A549 (cell line): ENCODE data around the gene CTXN3. TPM values are rescaled to one million over a fixed set of nuclear protein-coding genes. Genes with fewer than 3 reads are reported as not detected.

ENCODE experiments used
- ATAC-seq, 2 experiments: fragments of 200-7000 bp in 1 of 2; fragments of >200 bp in 1 of 2; cut with Nextera tagmentation in 1 of 2; cut with Tn5 transposase in 1 of 2; 3 replicates each; pipeline versions ENCODE4 v1.8.0 to v1.9.1; 2018 to 2020; ENCODE audit warnings: mild to moderate bottlenecking in 1 of 2, moderate library complexity in 1 of 2
- CTCF ChIA-PET: fragments of 300-600 bp; sonication (Branson Sonifier 250); formaldehyde crosslinking; extraction: SDS; loops from one replicate; lab custom pipeline; 2021; ENCODE audit warnings: antibody characterized with exemption, inconsistent platforms; lab: Yijun Ruan, JAX
- POLR2A ChIA-PET: fragments of 350-600 bp; formaldehyde crosslinking; extraction: SDS; loops from one replicate; lab custom pipeline; 2021; ENCODE audit warnings: antibody characterized with exemption, inconsistent platforms; lab: Yijun Ruan, JAX
- DNase-seq, 2 experiments: peaks; one replicate each; pipeline versions ENCODE4 v3.0.0 to v3.0.0-alpha.2; 2011 to 2016; ENCODE audit warnings: low read depth in 1 of 2, low spot score in 1 of 2
- FAIRE-seq: peaks from 2 replicates; lab custom pipeline; 2011; peaks lifted over from hg19 to GRCh38; lab: Jason Lieb, UNC
- H3K27ac ChIP-seq, 2 experiments: fragments of >200 bp; sonication (Bioruptor Twin); formaldehyde crosslinking; 3 replicates each; pipeline ENCODE4 v1.5.1; 2016 to 2017
- H3K4me1 ChIP-seq: fragments of >200 bp; sonication (Bioruptor Twin); formaldehyde crosslinking; 3 replicates; pipeline ENCODE4 v1.6.1; 2016
- H3K4me2 ChIP-seq: fragments of >200 bp; sonication (Bioruptor Twin); formaldehyde crosslinking; 3 replicates; pipeline ENCODE4 v1.6.1; 2016
- H3K4me3 ChIP-seq: fragments of >200 bp; sonication (Bioruptor Twin); formaldehyde crosslinking; 3 replicates; pipeline ENCODE4 v1.5.1; 2016
- H3K9me3 ChIP-seq: fragments of >200 bp; sonication (Bioruptor Twin); formaldehyde crosslinking; 3 replicates; pipeline ENCODE4 v1.6.1; 2016
- CBX8 ChIP-seq: fragments of 200-600 bp; sonication (generic); IDR thresholded peaks from 2 replicates; pipeline ENCODE4 v1.6.1; 2016
- CHD2 ChIP-seq: fragments of 150-350 bp; IDR thresholded peaks from 2 replicates; pipeline ENCODE4 v1.6.1; 2014; ENCODE audit warnings: low read length; ENCODE audit not compliant: partially characterized antibody
- FOSL2 ChIP-seq, 2 experiments: fragments of 450-650 bp in 1 of 2; fragments of >200 bp in 1 of 2; sonication (Bioruptor Twin) in 1 of 2; formaldehyde crosslinking; IDR thresholded peaks; 2 replicates each; pipeline versions ENCODE4 v1.5.0 to v1.6.1; 2016 to 2020; ENCODE audit warnings: mild to moderate bottlenecking in 1 of 2, moderate library complexity in 1 of 2
- HDAC2 ChIP-seq: fragments of 200-600 bp; sonication (generic); IDR thresholded peaks from 2 replicates; pipeline ENCODE4 v1.6.1; 2016
- HOXA7 ChIP-seq: fragments of 250-450 bp; sonication (Bioruptor Pico); IDR thresholded peaks from 2 replicates; pipeline ENCODE4 v1.5.0; 2020; ENCODE audit warnings: mild to moderate bottlenecking, moderate library complexity
- HOXB5 ChIP-seq: fragments of 250-450 bp; sonication (Bioruptor Pico); IDR thresholded peaks from 2 replicates; pipeline ENCODE4 v1.5.0; 2020; ENCODE audit warnings: mild to moderate bottlenecking, moderate library complexity
- JUN ChIP-seq, 2 experiments: fragments of >200 bp; sonication (Bioruptor Twin); formaldehyde crosslinking; IDR thresholded peaks; 2 replicates in 1 of 2; 3 replicates in 1 of 2; pipeline ENCODE4 v1.6.1; 2016 to 2017
- KDM1A ChIP-seq: fragments of 200-600 bp; sonication (generic); IDR thresholded peaks from 2 replicates; pipeline ENCODE4 v1.6.1; 2016; ENCODE audit warnings: low read depth, mild to moderate bottlenecking
- MAFK ChIP-seq: fragments of 450-650 bp; IDR thresholded peaks from 2 replicates; pipeline ENCODE4 v1.6.1; 2014; ENCODE audit not compliant: partially characterized antibody
- MYC ChIP-seq: IDR thresholded peaks from 2 replicates; pipeline ENCODE4 v1.6.1; 2012; ENCODE audit warnings: mild to moderate bottlenecking, inconsistent platforms, low read length, improper control_type of control experiment, borderline replicate concordance
- NPAS2 ChIP-seq: fragments of 250-450 bp; sonication (Bioruptor Pico); IDR thresholded peaks from 2 replicates; pipeline ENCODE4 v1.8.0; 2022; ENCODE audit warnings: mild to moderate bottlenecking, moderate library complexity, borderline replicate concordance
- POLR2A ChIP-seq: IDR thresholded peaks from 2 replicates; pipeline ENCODE4 v1.6.1; 2012; ENCODE audit warnings: mild to moderate bottlenecking, low read length
- POLR2AphosphoS2 ChIP-seq: conservative IDR thresholded peaks from 2 replicates; pipeline ENCODE4 v1.6.1; 2012; ENCODE audit warnings: low read length, improper control_type of control experiment, inconsistent platforms
- TFCP2L1 ChIP-seq: fragments of 250-450 bp; sonication (Bioruptor Pico); IDR thresholded peaks from 2 replicates; pipeline ENCODE4 v1.5.0; 2021; ENCODE audit warnings: mild to moderate bottlenecking
- ZNF302 ChIP-seq: fragments of 250-450 bp; sonication (Bioruptor Pico); IDR thresholded peaks from 2 replicates; pipeline ENCODE4 v1.9.0; 2021; ENCODE audit warnings: inconsistent platforms, mild to moderate bottlenecking, moderate library complexity
- ZSCAN20 ChIP-seq: fragments of 250-450 bp; sonication (Bioruptor Pico); IDR thresholded peaks from 2 replicates; pipeline ENCODE4 v1.8.0; 2022; ENCODE audit warnings: mild to moderate bottlenecking, moderate library complexity
- WGBS: methylation state at CpG from one replicate; pipeline ENCODE4 v1.1.6; 2017; ENCODE audit errors: missing lambda C conversion rate; 5-methylcytosine and 5-hydroxymethylcytosine counted together
- polyA plus RNA-seq, 4 experiments: library from polyadenylated mRNA; depleted of rRNA in 3 of 4; stranded (reverse); fragments of >200 nt; fragmentation: RNase III in 1 of 4; extraction: RNeasy Plus Mini Kit Qiagen cat#74134 plus additional on column Dnase treatment in 1 of 4; gene quantifications; 2 replicates in 3 of 4; 3 replicates in 1 of 4; pipeline ENCODE4 v1.2.3, GENCODE V29; 2011 to 2017
- TF ChIP-seq, protein P1 (sequence below): fragments of >200 bp; sonication (Bioruptor Twin); formaldehyde crosslinking; IDR thresholded peaks from 3 replicates; pipeline ENCODE4 v1.5.1; 2016
- TF ChIP-seq, protein P2 (sequence below): fragments of 150-350 bp; IDR thresholded peaks from 2 replicates; pipeline ENCODE4 v1.6.1; 2014; ENCODE audit warnings: low read depth, mild to moderate bottlenecking, low read length
- TF ChIP-seq, protein P3 (sequence below): IDR thresholded peaks from 2 replicates; pipeline ENCODE4 v1.6.1; 2012; ENCODE audit warnings: low read depth, borderline replicate concordance

Gene CTXN3
- polyA plus RNA-seq, 2 of the 4 experiments (the other 2 are of a cell fraction): not detected

GRCh38 chr5:127702926-127703561 is 54.2 kb downstream of the CTXN3 start, which contains the start of gene CCDC192:
TSS of gene CCDC192 (plus strand) at chr5:127703391. CDS start at chr5:127703446, 55 bp downstream.
- DNase-seq (no peak), ATAC-seq (peak in 1 of 2 experiments; percentile 46; a peak in 2 of 6 replicates), FAIRE-seq (no peak)
- 69% methylated on average over 5 of the region's 5 CpGs for WGBS
- ChIA-PET CTCF (interaction anchor here (0.9 to 1.6 kb wide), 2 partner anchors 72 to 100 kb away, joined by 3 read pairs; no protein-coding TSS in a partner anchor), POLR2A (no interaction called here)
- Histone ChIP-seq H3K4me2 (no peak within 1 kb of the TSS), H3K4me3 (no peak within 1 kb of the TSS), H3K27ac (no peak within 1 kb of the TSS), H3K9me3 (no peaks in the 10 kb centered on the region), H3K4me1 (peaks cover 38% of the 10 kb centered on the region)
- TF ChIP-seq, protein P1, sequence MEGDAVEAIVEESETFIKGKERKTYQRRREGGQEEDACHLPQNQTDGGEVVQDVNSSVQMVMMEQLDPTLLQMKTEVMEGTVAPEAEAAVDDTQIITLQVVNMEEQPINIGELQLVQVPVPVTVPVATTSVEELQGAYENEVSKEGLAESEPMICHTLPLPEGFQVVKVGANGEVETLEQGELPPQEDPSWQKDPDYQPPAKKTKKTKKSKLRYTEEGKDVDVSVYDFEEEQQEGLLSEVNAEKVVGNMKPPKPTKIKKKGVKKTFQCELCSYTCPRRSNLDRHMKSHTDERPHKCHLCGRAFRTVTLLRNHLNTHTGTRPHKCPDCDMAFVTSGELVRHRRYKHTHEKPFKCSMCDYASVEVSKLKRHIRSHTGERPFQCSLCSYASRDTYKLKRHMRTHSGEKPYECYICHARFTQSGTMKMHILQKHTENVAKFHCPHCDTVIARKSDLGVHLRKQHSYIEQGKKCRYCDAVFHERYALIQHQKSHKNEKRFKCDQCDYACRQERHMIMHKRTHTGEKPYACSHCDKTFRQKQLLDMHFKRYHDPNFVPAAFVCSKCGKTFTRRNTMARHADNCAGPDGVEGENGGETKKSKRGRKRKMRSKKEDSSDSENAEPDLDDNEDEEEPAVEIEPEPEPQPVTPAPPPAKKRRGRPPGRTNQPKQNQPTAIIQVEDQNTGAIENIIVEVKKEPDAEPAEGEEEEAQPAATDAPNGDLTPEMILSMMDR: no peak
- no peak for TF ChIP-seq TFCP2L1
- no peak for TF ChIP-seq NPAS2 (CRISPR knock-in tag)

GRCh38 chr5:127705120-127705892 is 56.4 kb downstream of the CTXN3 start:
- Histone ChIP-seq H3K4me2 (peak overlapping the region; percentile 63), H3K27ac (peak overlapping the region in 1 of 2 experiments; percentile 29; a peak in 3 of 6 replicates), H3K4me1 (peaks cover 22% of the 10 kb centered on the region), H3K9me3 (no peaks in the 10 kb centered on the region), H3K4me3 (no peak overlapping the region)
- WGBS: 60% methylated on average over 4 of the region's 4 CpGs
- ChIA-PET POLR2A (no interaction called here), CTCF (no interaction called here)
- peak; percentile 57 to 67; a peak in 3 of 6 replicates for ATAC-seq
- TF ChIP-seq, protein P2, sequence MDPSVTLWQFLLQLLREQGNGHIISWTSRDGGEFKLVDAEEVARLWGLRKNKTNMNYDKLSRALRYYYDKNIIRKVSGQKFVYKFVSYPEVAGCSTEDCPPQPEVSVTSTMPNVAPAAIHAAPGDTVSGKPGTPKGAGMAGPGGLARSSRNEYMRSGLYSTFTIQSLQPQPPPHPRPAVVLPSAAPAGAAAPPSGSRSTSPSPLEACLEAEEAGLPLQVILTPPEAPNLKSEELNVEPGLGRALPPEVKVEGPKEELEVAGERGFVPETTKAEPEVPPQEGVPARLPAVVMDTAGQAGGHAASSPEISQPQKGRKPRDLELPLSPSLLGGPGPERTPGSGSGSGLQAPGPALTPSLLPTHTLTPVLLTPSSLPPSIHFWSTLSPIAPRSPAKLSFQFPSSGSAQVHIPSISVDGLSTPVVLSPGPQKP: no peak
- no peak for TF ChIP-seq CHD2
- 0 out of 2 replicates have a peak, but pooled peaks have one; percentile 30 for TF ChIP-seq FOSL2 (IDR thresholded peaks at IDR 0.05)
- TF ChIP-seq FOSL2 (CRISPR knock-in tag; IDR thresholded peaks at IDR 0.05): peak; percentile 74
- TF ChIP-seq ZSCAN20 (CRISPR knock-in tag): no peak
- TF ChIP-seq MAFK: no peak
- TF ChIP-seq TFCP2L1: no peak
- no peak for TF ChIP-seq POLR2A
- no peak for TF ChIP-seq ZNF302
- DNase-seq: peak; percentile 15 to 64
- no peak for FAIRE-seq

DNA sequence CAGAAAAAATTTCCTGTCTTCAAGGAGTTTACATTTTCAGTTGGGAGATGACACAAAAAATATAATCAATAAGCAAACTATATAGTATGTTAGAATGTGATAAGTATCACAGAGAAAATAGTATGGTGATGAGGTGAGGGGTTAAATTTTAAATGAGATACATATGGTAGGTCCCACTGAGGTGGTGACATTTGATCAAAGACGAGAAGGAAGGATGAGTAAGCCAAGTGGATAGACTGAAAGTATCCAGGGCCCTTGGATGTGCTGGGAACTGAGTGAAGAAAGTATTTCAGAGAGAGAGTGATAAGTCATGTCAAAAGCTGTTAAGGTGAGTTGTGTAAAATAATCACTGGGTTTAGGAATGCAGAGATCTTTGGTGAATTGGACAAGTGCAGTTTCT is 57.8 kb downstream of the CTXN3 start:
- DNase-seq (no peak), ATAC-seq (no peak), FAIRE-seq (no peak)
- no peak overlapping the region for H3K27ac ChIP-seq
- no peaks in the 10 kb centered on the region for H3K9me3 ChIP-seq
- H3K4me2 ChIP-seq: no peak overlapping the region
- 41% methylated on average over 1 of the region's 1 CpG for WGBS
- POLR2A ChIA-PET: no interaction called here
- no peak for TF ChIP-seq HOXB5 (CRISPR knock-in tag)
- no peak for TF ChIP-seq HDAC2
- no peak for TF ChIP-seq KDM1A
- H3K4me1 ChIP-seq: peaks cover 22% of the 10 kb centered on the region
- H3K4me3 ChIP-seq: no peak overlapping the region
- CTCF ChIA-PET: no interaction called here

GRCh38 chr5:127707209-127707608 is 58.3 kb downstream of the CTXN3 start:
- no peak for ATAC-seq
- no peak for TF ChIP-seq MYC
- TF ChIP-seq CBX8: no peak
- TF ChIP-seq JUN (IDR thresholded peaks at IDR 0.05): no peak
- no peak for TF ChIP-seq HOXB5 (CRISPR knock-in tag)
- TF ChIP-seq, protein P3, sequence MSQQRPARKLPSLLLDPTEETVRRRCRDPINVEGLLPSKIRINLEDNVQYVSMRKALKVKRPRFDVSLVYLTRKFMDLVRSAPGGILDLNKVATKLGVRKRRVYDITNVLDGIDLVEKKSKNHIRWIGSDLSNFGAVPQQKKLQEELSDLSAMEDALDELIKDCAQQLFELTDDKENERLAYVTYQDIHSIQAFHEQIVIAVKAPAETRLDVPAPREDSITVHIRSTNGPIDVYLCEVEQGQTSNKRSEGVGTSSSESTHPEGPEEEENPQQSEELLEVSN: no peak
- TF ChIP-seq HOXA7 (CRISPR knock-in tag): no peak
- no peak for TF ChIP-seq POLR2AphosphoS2
- TF ChIP-seq, all 56 proteins: peak for 0
- Histone ChIP-seq H3K9me3 (no peaks in the 10 kb centered on the region), H3K4me2 (no peak overlapping the region), H3K27ac (no peak overlapping the region), H3K4me1 (peaks cover 22% of the 10 kb centered on the region), H3K4me3 (no peak overlapping the region)
- ChIA-PET POLR2A (no interaction called here), CTCF (no interaction called here)
- WGBS: 63% methylated on average over 3 of the region's 3 CpGs
- no peak for DNase-seq
- FAIRE-seq: no peak
